Retinal pigment epithelial cell (primary cell): ENCODE data around the gene SPIC.
"Not testable (repeated sequence)": the region's sequence is repeated elsewhere in the genome, so short reads cannot be mapped to it uniquely, and the experiment has no call there.

ENCODE experiments used
- DNase-seq: peaks from one replicate; pipeline ENCODE4 v3.0.0-alpha.2; 2010; ENCODE audit warnings: low read depth
- H3K4me3 ChIP-seq: 2 replicates; pipeline ENCODE4 v1.5.1; 2011; ENCODE audit warnings: mild to moderate bottlenecking, low read length, control low read depth, moderate library complexity
- TF ChIP-seq, protein P1 (sequence below): conservative IDR thresholded peaks from 2 replicates; pipeline ENCODE4 v1.5.1; 2011; ENCODE audit warnings: low read depth, low read length, control low read depth, inconsistent platforms

Gene SPIC

GRCh38 chr12:101459642-101460346 lies 15.3 kb upstream of the SPIC start:
- TF ChIP-seq, protein P1, sequence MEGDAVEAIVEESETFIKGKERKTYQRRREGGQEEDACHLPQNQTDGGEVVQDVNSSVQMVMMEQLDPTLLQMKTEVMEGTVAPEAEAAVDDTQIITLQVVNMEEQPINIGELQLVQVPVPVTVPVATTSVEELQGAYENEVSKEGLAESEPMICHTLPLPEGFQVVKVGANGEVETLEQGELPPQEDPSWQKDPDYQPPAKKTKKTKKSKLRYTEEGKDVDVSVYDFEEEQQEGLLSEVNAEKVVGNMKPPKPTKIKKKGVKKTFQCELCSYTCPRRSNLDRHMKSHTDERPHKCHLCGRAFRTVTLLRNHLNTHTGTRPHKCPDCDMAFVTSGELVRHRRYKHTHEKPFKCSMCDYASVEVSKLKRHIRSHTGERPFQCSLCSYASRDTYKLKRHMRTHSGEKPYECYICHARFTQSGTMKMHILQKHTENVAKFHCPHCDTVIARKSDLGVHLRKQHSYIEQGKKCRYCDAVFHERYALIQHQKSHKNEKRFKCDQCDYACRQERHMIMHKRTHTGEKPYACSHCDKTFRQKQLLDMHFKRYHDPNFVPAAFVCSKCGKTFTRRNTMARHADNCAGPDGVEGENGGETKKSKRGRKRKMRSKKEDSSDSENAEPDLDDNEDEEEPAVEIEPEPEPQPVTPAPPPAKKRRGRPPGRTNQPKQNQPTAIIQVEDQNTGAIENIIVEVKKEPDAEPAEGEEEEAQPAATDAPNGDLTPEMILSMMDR, result no peak
- no peak overlapping the region for H3K4me3 ChIP-seq
- no peak for DNase-seq

GRCh38 chr12:101468948-101469347 lies 6.2 kb upstream of the SPIC start:
- H3K4me3 ChIP-seq, result no peak overlapping the region
- DNase-seq, result no peak
- TF ChIP-seq, protein P1, result no peak

GRCh38 chr12:101470939-101471338 lies 4.2 kb upstream of the SPIC start:
- H3K4me3 ChIP-seq, result no peak overlapping the region
- TF ChIP-seq, protein P1, result no peak
- DNase-seq, result no peak

DNA sequence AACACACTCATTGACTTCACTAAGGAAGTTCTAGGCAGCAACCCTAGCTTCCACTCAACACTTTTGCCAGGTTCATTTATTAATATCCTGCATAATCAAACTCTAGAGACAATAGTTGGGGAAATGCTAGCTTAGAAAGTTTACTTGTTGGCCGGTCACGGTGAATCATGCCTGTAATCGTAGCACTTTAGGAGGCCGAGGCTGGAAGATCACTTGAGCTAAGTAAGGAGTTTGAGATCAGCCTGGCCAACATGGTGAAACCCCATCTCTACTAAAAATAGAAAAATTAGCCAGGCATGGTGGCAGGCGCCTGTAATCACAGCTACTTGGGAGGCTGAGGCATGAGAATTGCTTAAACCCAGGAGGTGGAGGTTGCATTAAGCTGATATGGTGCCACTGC lies 3.3 kb upstream of the SPIC start:
- not testable (repeated sequence) for H3K4me3 ChIP-seq, DNase-seq

- TF ChIP-seq, protein P1, result no peak
- no peak for DNase-seq
- H3K4me3 ChIP-seq, result no peak overlapping the region
Observed at GRCh38 chr12:101474248-101474647, 888 bp upstream of the SPIC start.

- no peak overlapping the region for H3K4me3 ChIP-seq
- TF ChIP-seq, protein P1, result no peak
- DNase-seq, result no peak
Observed at GRCh38 chr12:101475751-101476305, 692 bp downstream of the SPIC start.

DNA sequence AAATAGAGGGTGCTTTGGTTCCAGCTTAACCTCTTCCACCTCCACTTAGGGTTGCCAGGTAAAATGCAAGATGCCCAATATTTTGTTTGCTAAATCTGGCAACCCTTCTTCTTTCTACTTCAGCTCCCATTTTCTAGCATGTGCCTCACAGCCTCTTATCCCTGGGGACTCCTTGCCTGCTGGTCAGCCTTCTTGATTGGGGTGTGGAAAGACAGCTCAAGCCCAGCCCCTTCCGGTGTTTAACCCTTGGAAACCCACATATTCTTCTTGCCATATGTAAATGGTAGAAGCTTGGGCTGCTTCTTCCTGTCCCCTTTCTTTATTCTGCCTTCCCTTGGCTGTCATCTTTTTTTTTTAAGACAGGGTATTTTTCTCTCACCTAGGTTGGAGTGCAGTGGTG lies 5.7 kb downstream of the SPIC start:
- H3K4me3 ChIP-seq, result no peak overlapping the region
- TF ChIP-seq, protein P1, result no peak
- DNase-seq, result no peak
